Keratinocyte (primary cell): ENCODE measurements around the gene APBB2. TPM values are rescaled to one million over a fixed set of nuclear protein-coding genes. Genes with fewer than 3 reads are reported as not detected.

Experiments used
- DNase-seq: peaks from one replicate; pipeline ENCODE4 v3.0.0-alpha.2; 2011; ENCODE audit warnings: low read depth, missing footprints, low spot score
- FAIRE-seq: peaks from 2 replicates; lab custom pipeline; 2011; peaks lifted over from hg19 to GRCh38; lab: Jason Lieb, UNC
- H2AFZ ChIP-seq: 2 replicates; pipeline ENCODE4 v1.6.0; 2012; ENCODE audit warnings: low read length, control low read depth, inconsistent platforms; ENCODE audit not compliant: control insufficient read depth
- H3K27ac ChIP-seq: 2 replicates; pipeline ENCODE4 v1.5.1; 2011; ENCODE audit warnings: low read length; ENCODE audit not compliant: control insufficient read depth, insufficient read depth
- H3K27me3 ChIP-seq: 3 replicates; pipeline ENCODE4 v1.6.0; 2011; ENCODE audit warnings: low read length; ENCODE audit not compliant: control insufficient read depth, insufficient read depth; ENCODE audit errors: extremely low read depth
- H3K36me3 ChIP-seq, 2 experiments: 2 replicates in 1 of 2; 3 replicates in 1 of 2; pipeline ENCODE4 v1.5.1; 2011; ENCODE audit warnings: low read length in 2 of 2, mild to moderate bottlenecking in 1 of 2; ENCODE audit not compliant: control insufficient read depth in 2 of 2, insufficient read depth in 2 of 2; ENCODE audit errors: extremely low read depth in 1 of 2
- H3K4me1 ChIP-seq: 3 replicates; pipeline ENCODE4 v1.5.1; 2011; ENCODE audit warnings: low read length; ENCODE audit not compliant: control insufficient read depth, insufficient read depth; ENCODE audit errors: extremely low read depth
- H3K4me2 ChIP-seq: 3 replicates; pipeline ENCODE4 v1.6.0; 2011; ENCODE audit warnings: low read depth, low read length; ENCODE audit not compliant: control insufficient read depth, insufficient read depth; ENCODE audit errors: extremely low read depth
- H3K4me3 ChIP-seq, 3 experiments: fragments of 200-600 bp in 1 of 3; sonication (generic) in 1 of 3; 2 replicates in 2 of 3; 3 replicates in 1 of 3; pipeline ENCODE4 v1.5.1; 2011 to 2016; ENCODE audit warnings: low read length in 3 of 3, mild to moderate bottlenecking in 3 of 3, control low read depth in 2 of 3, inconsistent platforms in 1 of 3, low read depth in 1 of 3, mixed read lengths in 1 of 3, mixed run types in 1 of 3, moderate library complexity in 1 of 3; ENCODE audit not compliant: control insufficient read depth in 2 of 3, insufficient read depth in 2 of 3; ENCODE audit errors: extremely low read depth in 1 of 3
- H3K79me2 ChIP-seq: 2 replicates; pipeline ENCODE4 v1.6.0; 2012; ENCODE audit warnings: low read length; ENCODE audit not compliant: control insufficient read depth, insufficient read depth
- H3K9ac ChIP-seq: 3 replicates; pipeline ENCODE4 v1.6.0; 2011; ENCODE audit warnings: low read length; ENCODE audit not compliant: control insufficient read depth, insufficient read depth; ENCODE audit errors: extremely low read depth
- H3K9me1 ChIP-seq: 3 replicates; pipeline ENCODE4 v1.6.0; 2011; ENCODE audit warnings: low read length; ENCODE audit not compliant: control insufficient read depth, insufficient read depth; ENCODE audit errors: extremely low read depth
- H3K9me3 ChIP-seq: 2 replicates; pipeline ENCODE4 v1.5.1; 2012; ENCODE audit warnings: low read depth, low read length; ENCODE audit not compliant: control insufficient read depth
- H4K20me1 ChIP-seq: 3 replicates; pipeline ENCODE4 v1.6.0; 2011; ENCODE audit warnings: low read length; ENCODE audit not compliant: control insufficient read depth, insufficient read depth; ENCODE audit errors: extremely low read depth
- CTCF ChIP-seq, 3 experiments: IDR thresholded peaks in 1 of 3; conservative IDR thresholded peaks in 1 of 3; optimal IDR thresholded peaks in 1 of 3; 2 replicates in 2 of 3; 3 replicates in 1 of 3; pipeline versions ENCODE3 to v1.5.1; 2011; ENCODE audit warnings: low read length in 3 of 3, mild to moderate bottlenecking in 3 of 3, moderate library complexity in 2 of 3, control low read depth in 1 of 3, inconsistent platforms in 1 of 3; ENCODE audit not compliant: insufficient read depth in 2 of 3; ENCODE audit errors: extremely low read depth in 1 of 3
- EZH2 ChIP-seq: IDR thresholded peaks from one replicate; pipeline ENCODE4 v1.6.1; 2012; ENCODE audit warnings: inconsistent platforms, mild to moderate bottlenecking, low read length, moderate library complexity
- dilution Hi-C: fragments of 300-500 bp; cut with MboI; formaldehyde crosslinking; loops from one replicate; pipeline ENCODE4 v1.7.0; 2020; ENCODE audit warnings: low sequenced_read_pairs; ENCODE audit not compliant: extremely low pct_ligation_motif_present
- polyA plus RNA-seq, 5 experiments: library from polyadenylated mRNA; depleted of rRNA in 3 of 5; stranded (reverse) in 3 of 5; stranded (forward) in 1 of 5; unstranded in 1 of 5; fragments of >200 nt; gene quantifications; 1 replicate in 1 of 5; 2 replicates in 3 of 5; 3 replicates in 1 of 5; pipeline versions ENCODE4 v1.2.1 to v1.2.3, GENCODE V29; 2011 to 2012; ENCODE audit warnings: missing spikeins in 2 of 5, low read depth in 1 of 5, low replicate concordance in 1 of 5

Gene APBB2
- polyA plus RNA-seq, 1 donor (not counting 4 experiments of a cell fraction or from before 2014, with no cell fraction given): 57.3 TPM

- FAIRE-seq (no peak), DNase-seq (no peak)
- Histone ChIP-seq H3K4me1 (no peaks in the 10 kb centered on the region), H3K27ac (no peak overlapping the region), H3K9ac (no peak overlapping the region), H3K79me2 (peaks cover 3% of the 10 kb centered on the region), H2AFZ (no peak overlapping the region), H3K9me3 (no peaks in the 10 kb centered on the region), H3K36me3 (peaks cover 3 to 6% of the 10 kb centered on the region in 2 experiments), H3K4me3 (no peak overlapping the region), H3K9me1 (no peaks in the 10 kb centered on the region), H3K4me2 (no peak overlapping the region), H4K20me1 (no peaks in the 10 kb centered on the region), H3K27me3 (no peaks in the 10 kb centered on the region)
- TF ChIP-seq EZH2: no peak
- TF ChIP-seq CTCF (optimal IDR thresholded peaks at IDR 0.05 in 1 of 3, IDR thresholded peaks at IDR 0.05 in 1 of 3, conservative IDR thresholded peaks at IDR 0.05 in 1 of 3; ENCODE audit: extremely low read depth in 1 of 3, insufficient read depth in 2 of 3, low read length in 3 of 3): no peak
- dilution Hi-C loops: no loop called here
Measured at GRCh38 chr4:40951026-40951425, 263.3 kb downstream of the APBB2 start.

GRCh38 chr4:40949358-40950100, 264.8 kb downstream of the APBB2 start:
- dilution Hi-C loops: no loop called here
- FAIRE-seq: no peak
- no peak overlapping the region for H3K9ac ChIP-seq

More at GRCh38 chr4:40949358-40950100, 264.8 kb downstream of the APBB2 start:
- H3K9me1 ChIP-seq: no peaks in the 10 kb centered on the region
- DNase-seq: no peak
- no peaks in the 10 kb centered on the region for H3K4me1 ChIP-seq
- H3K4me2 ChIP-seq: no peak overlapping the region
- H3K27ac ChIP-seq: no peak overlapping the region
- H3K27me3 ChIP-seq: no peaks in the 10 kb centered on the region
- peaks cover 6% of the 10 kb centered on the region in 2 experiments for H3K36me3 ChIP-seq
- peaks cover 3% of the 10 kb centered on the region for H3K79me2 ChIP-seq
- no peaks in the 10 kb centered on the region for H3K9me3 ChIP-seq
- no peak overlapping the region for H3K4me3 ChIP-seq
- no peaks in the 10 kb centered on the region for H4K20me1 ChIP-seq
- H2AFZ ChIP-seq: no peak overlapping the region
- no peak for TF ChIP-seq CTCF (optimal IDR thresholded peaks at IDR 0.05 in 1 of 3, IDR thresholded peaks at IDR 0.05 in 1 of 3, conservative IDR thresholded peaks at IDR 0.05 in 1 of 3; ENCODE audit: extremely low read depth in 1 of 3, insufficient read depth in 2 of 3, low read length in 3 of 3)
- TF ChIP-seq EZH2: no peak
